ENCODE results near the gene PPM1N.
A peak's percentile ranks its signal among the peaks of the same experiment; 100 is the strongest.

PPM1N gene

GRCh38 chr19:45474606-45475521 is 23.4 kb upstream of the PPM1N start:
- peak in 1 of 2 donors; percentile 59 for DNase-seq (ENCODE audit: low read depth in 2 of 2)
- no peak overlapping the region for H3K4me3 ChIP-seq (replicated peaks in 1 of 2; ENCODE audit: low read depth in 2 of 2, low read length in 2 of 2)
- no peak for TF ChIP-seq CTCF (IDR thresholded peaks at IDR 0.05; ENCODE audit: low read depth, low read length)

GRCh38 chr19:45475537-45476291 is 22.5 kb upstream of the PPM1N start:
- peak in 1 of 2 donors; percentile 65 for DNase-seq (ENCODE audit: low read depth in 2 of 2)
- no peak overlapping the region for H3K4me3 ChIP-seq (replicated peaks in 1 of 2; ENCODE audit: low read depth in 2 of 2, low read length in 2 of 2)
- TF ChIP-seq CTCF (IDR thresholded peaks at IDR 0.05; ENCODE audit: low read depth, low read length): no peak

- TF ChIP-seq CTCF (IDR thresholded peaks at IDR 0.05; ENCODE audit: low read depth, low read length): no peak
- peak in 1 of 2 donors; percentile 55 for DNase-seq (ENCODE audit: low read depth in 2 of 2)
- no peak overlapping the region for H3K4me3 ChIP-seq (replicated peaks in 1 of 2; ENCODE audit: low read depth in 2 of 2, low read length in 2 of 2)
These were observed 21.9 kb upstream of the PPM1N start for GRCh38 chr19:45476304-45476703.

- no peak for TF ChIP-seq CTCF (IDR thresholded peaks at IDR 0.05; ENCODE audit: low read depth, low read length)
- DNase-seq (ENCODE audit: low read depth in 2 of 2): no peak
- no peak overlapping the region for H3K4me3 ChIP-seq (replicated peaks in 1 of 2; ENCODE audit: low read depth in 2 of 2, low read length in 2 of 2)
These were observed 21.1 kb upstream of the PPM1N start for GRCh38 chr19:45477186-45477585.

GRCh38 chr19:45477713-45478453 is 20.4 kb upstream of the PPM1N start:
- no peak for TF ChIP-seq CTCF (IDR thresholded peaks at IDR 0.05; ENCODE audit: low read depth, low read length)
- peak overlapping the region; percentile 61 to 64 for H3K4me3 ChIP-seq (replicated peaks in 1 of 2; ENCODE audit: low read depth in 2 of 2, low read length in 2 of 2)
- DNase-seq (ENCODE audit: low read depth in 2 of 2): no peak

GRCh38 chr19:45478454-45479238 is 19.6 kb upstream of the PPM1N start:
- peak overlapping the region; percentile 61 to 64 for H3K4me3 ChIP-seq (replicated peaks in 1 of 2; ENCODE audit: low read depth in 2 of 2, low read length in 2 of 2)
- DNase-seq (ENCODE audit: low read depth in 2 of 2): peak; percentile 96 to 97
- TF ChIP-seq CTCF (IDR thresholded peaks at IDR 0.05; ENCODE audit: low read depth, low read length): peak; percentile 95

Measured in cardiac fibroblast (primary cell).